HG02840 (cell line): Measurements from ENCODE around the gene NHLRC1.
"Not testable (repeated sequence)": the region's sequence is repeated elsewhere in the genome, so short reads cannot be mapped to it uniquely, and the experiment has no call there.

Experiments used
- ATAC-seq: cut with Tn5 transposase; IDR thresholded peaks from one replicate; pipeline ENCODE4 v1.9.1; 2021; ENCODE audit warnings: mild to moderate bottlenecking, moderate library complexity, moderate number of reproducible peaks; ENCODE audit not compliant: unreplicated experiment, low FRiP score

NHLRC1 gene

GRCh38 chr6:18122128-18123093, at the start of gene NHLRC1:
Gene NHLRC1, minus strand, starts transcription at chr6:18122677. Its CDS starts 71 bp downstream, at chr6:18122606.
- ATAC-seq: peak; percentile 96

GRCh38 chr6:18171871-18172270, 49.4 kb upstream of the NHLRC1 start:
- ATAC-seq: no peak

GRCh38 chr6:18168264-18168663, 45.8 kb upstream of the NHLRC1 start:
- no peak for ATAC-seq

- ATAC-seq: no peak
Observed at GRCh38 chr6:18166312-18167036, 44.0 kb upstream of the NHLRC1 start.

GRCh38 chr6:18165751-18166150, 43.3 kb upstream of the NHLRC1 start:
- ATAC-seq: no peak

- ATAC-seq: no peak
Observed at GRCh38 chr6:18162401-18162800, 39.9 kb upstream of the NHLRC1 start.

- ATAC-seq: no peak
Observed at GRCh38 chr6:18161431-18161830, 39.0 kb upstream of the NHLRC1 start.

- no peak for ATAC-seq
Observed at GRCh38 chr6:18160911-18161310, 38.4 kb upstream of the NHLRC1 start.

- peak; percentile 25 for ATAC-seq
Observed at GRCh38 chr6:18155864-18156421, 33.5 kb upstream of the NHLRC1 start.

GRCh38 chr6:18155150-18155863, 32.8 kb upstream of the NHLRC1 start, which contains the start of gene KDM1B:
Gene KDM1B, plus strand, starts transcription at chr6:18155422. Its CDS starts 4,474 bp downstream, at chr6:18159896.
- ATAC-seq: peak; percentile 90

- peak; percentile 46 for ATAC-seq
Observed at GRCh38 chr6:18154507-18155149, 32.2 kb upstream of the NHLRC1 start, which contains the start of gene TPMT. Gene TPMT, minus strand, starts transcription at chr6:18155077. Its CDS starts 5,950 bp downstream, at chr6:18149127.

GRCh38 chr6:18153311-18153703, 30.8 kb upstream of the NHLRC1 start:
- no peak for ATAC-seq

- ATAC-seq: no peak
Observed at GRCh38 chr6:18151801-18152200, 29.3 kb upstream of the NHLRC1 start.

- not testable (repeated sequence) for ATAC-seq
Observed at GRCh38 chr6:18151391-18151790, 28.9 kb upstream of the NHLRC1 start.

GRCh38 chr6:18148304-18149025, 26.0 kb upstream of the NHLRC1 start:
- no peak for ATAC-seq

GRCh38 chr6:18147616-18148015, 25.1 kb upstream of the NHLRC1 start:
- no peak for ATAC-seq

- no peak for ATAC-seq
Observed at GRCh38 chr6:18147160-18147559, 24.7 kb upstream of the NHLRC1 start.

- ATAC-seq: no peak
Observed at GRCh38 chr6:18142591-18142861, 20.0 kb upstream of the NHLRC1 start.

GRCh38 chr6:18141805-18142590, 19.5 kb upstream of the NHLRC1 start:
- no peak for ATAC-seq
